Osteoblast (primary cell): ENCODE measurements around the gene CLEC16A. TPM values are rescaled to one million over a fixed set of nuclear protein-coding genes. Genes with fewer than 3 reads are reported as not detected.

Experiments
- DNase-seq: peaks from one replicate; pipeline ENCODE4 v3.0.0; 2011; ENCODE audit warnings: low spot score, mixed read lengths; ENCODE audit not compliant: insufficient read length; ENCODE audit errors: missing footprints
- H2AFZ ChIP-seq: 2 replicates; pipeline ENCODE4 v1.6.0; 2011; ENCODE audit warnings: mild to moderate bottlenecking, low read length
- H3K27ac ChIP-seq: 2 replicates; pipeline ENCODE4 v1.5.1; 2011; ENCODE audit warnings: mild to moderate bottlenecking, low read depth, low read length, moderate library complexity
- H3K27me3 ChIP-seq: 2 replicates; pipeline ENCODE4 v1.6.0; 2012; ENCODE audit warnings: mild to moderate bottlenecking, control low read depth, inconsistent platforms, low read length, moderate library complexity; ENCODE audit not compliant: insufficient read depth
- H3K36me3 ChIP-seq: 2 replicates; pipeline ENCODE4 v1.5.1; 2011; ENCODE audit warnings: mild to moderate bottlenecking, low read length, control low read depth, moderate library complexity; ENCODE audit not compliant: insufficient read depth
- H3K4me1 ChIP-seq: 2 replicates; pipeline ENCODE4 v1.5.1; 2011; ENCODE audit warnings: mild to moderate bottlenecking, low read length, control low read depth, moderate library complexity; ENCODE audit not compliant: insufficient read depth
- H3K4me2 ChIP-seq: 2 replicates; pipeline ENCODE4 v1.6.0; 2011; ENCODE audit warnings: mild to moderate bottlenecking, low read length; ENCODE audit not compliant: insufficient read depth
- H3K4me3 ChIP-seq: fragments of 200-600 bp; sonication (generic); 3 replicates; pipeline ENCODE4 v1.5.1; 2012; ENCODE audit warnings: mild to moderate bottlenecking, low read length, inconsistent platforms; ENCODE audit not compliant: insufficient read depth
- H3K79me2 ChIP-seq: 2 replicates; pipeline ENCODE4 v1.6.0; 2012; ENCODE audit warnings: mild to moderate bottlenecking, low read length, control low read depth, inconsistent platforms; ENCODE audit not compliant: insufficient read depth
- H3K9me3 ChIP-seq: 2 replicates; pipeline ENCODE4 v1.5.1; 2011; ENCODE audit warnings: low read depth, low read length, control low read depth
- H4K20me1 ChIP-seq: 2 replicates; pipeline ENCODE4 v1.6.0; 2012; ENCODE audit warnings: mild to moderate bottlenecking, low read length, control low read depth; ENCODE audit not compliant: insufficient read depth
- CTCF ChIP-seq: IDR thresholded peaks from 2 replicates; pipeline ENCODE4 v1.5.1; 2011; ENCODE audit warnings: mild to moderate bottlenecking, low read depth, low read length, moderate library complexity; ENCODE audit errors: extremely low read depth
- total RNA-seq: library from RNA; depleted of rRNA; stranded (reverse); fragments of >200 nt; gene quantifications from 2 replicates; pipeline ENCODE4 v1.2.3, GENCODE V29; 2012

Gene CLEC16A
- total RNA-seq, 1 donor = 25.7 TPM

- Histone ChIP-seq H4K20me1 (no peaks in the 10 kb centered on the region), H3K27me3 (no peaks in the 10 kb centered on the region), H3K4me2 (no peak overlapping the region), H3K4me1 (peaks cover 38% of the 10 kb centered on the region), H3K4me3 (no peak overlapping the region), H2AFZ (no peak overlapping the region), H3K27ac (peak overlapping the region; percentile 82), H3K79me2 (no peaks in the 10 kb centered on the region), H3K9me3 (no peaks in the 10 kb centered on the region), H3K36me3 (peaks cover 13% of the 10 kb centered on the region)
- DNase-seq = no peak
- TF ChIP-seq CTCF = no peak
These were observed 61.2 kb downstream of the CLEC16A start for GRCh38 chr16:11005611-11005975.

DNA sequence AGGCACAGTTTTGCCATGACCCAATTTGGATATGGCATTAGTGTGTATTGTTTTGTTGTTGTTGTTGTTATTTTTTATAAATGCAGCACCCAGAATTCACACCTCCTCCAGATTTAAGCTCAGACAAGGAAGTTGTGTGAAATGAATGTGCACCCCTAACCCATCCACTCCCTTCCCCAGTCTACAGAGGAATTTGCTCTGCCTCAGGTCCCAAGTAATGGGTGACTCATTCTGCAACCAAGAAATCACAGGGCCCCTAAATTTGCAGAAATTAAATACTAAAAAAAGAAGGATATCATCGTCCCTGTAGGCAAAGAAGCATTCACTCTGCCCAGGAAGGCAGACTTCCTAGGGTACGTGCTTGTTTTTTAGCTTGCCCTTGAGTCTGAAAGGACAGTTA is 62.3 kb downstream of the CLEC16A start:
- Histone ChIP-seq H3K79me2 (no peaks in the 10 kb centered on the region), H4K20me1 (no peaks in the 10 kb centered on the region), H2AFZ (no peak overlapping the region), H3K9me3 (no peaks in the 10 kb centered on the region), H3K4me3 (no peak overlapping the region), H3K27ac (peak overlapping the region; percentile 82), H3K4me2 (no peak overlapping the region), H3K36me3 (peaks cover 13% of the 10 kb centered on the region), H3K4me1 (peaks cover 38% of the 10 kb centered on the region), H3K27me3 (no peaks in the 10 kb centered on the region)
- DNase-seq = peak; percentile 87
- no peak for TF ChIP-seq CTCF

DNA sequence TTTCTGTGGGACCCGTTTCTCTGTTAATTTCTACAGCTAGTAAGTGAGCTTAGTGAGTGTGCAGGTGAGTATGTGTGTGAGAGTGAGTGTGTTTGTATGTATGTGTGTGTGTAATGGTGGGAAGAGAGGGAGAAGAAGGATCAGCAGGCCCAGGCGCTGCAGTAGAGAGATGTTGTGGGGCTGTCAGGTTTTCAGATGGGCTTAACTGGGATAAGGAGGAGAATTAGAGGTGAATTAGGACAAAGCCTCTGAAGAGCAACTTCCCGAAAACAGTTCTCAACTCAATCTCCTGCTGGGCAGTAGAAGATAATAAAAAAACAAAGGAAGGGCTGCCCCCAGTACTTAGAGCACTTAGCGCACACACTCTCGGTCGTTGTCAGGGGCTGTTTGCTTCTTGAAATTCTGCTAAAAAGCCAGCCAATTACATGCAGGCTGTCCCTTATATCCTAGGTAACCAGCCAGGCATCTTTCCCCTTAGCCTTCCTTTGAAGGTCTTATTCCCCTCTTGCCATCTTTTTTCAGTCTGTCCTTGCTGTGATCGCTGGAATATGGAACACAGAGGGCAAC is 63.4 kb downstream of the CLEC16A start:
- Histone ChIP-seq H2AFZ (no peak overlapping the region), H3K4me3 (no peak overlapping the region), H3K27me3 (no peaks in the 10 kb centered on the region), H3K9me3 (no peaks in the 10 kb centered on the region), H3K4me2 (no peak overlapping the region), H3K79me2 (no peaks in the 10 kb centered on the region), H4K20me1 (no peaks in the 10 kb centered on the region), H3K27ac (no peak overlapping the region), H3K4me1 (peaks cover 38% of the 10 kb centered on the region), H3K36me3 (peaks cover 13% of the 10 kb centered on the region)
- DNase-seq = peak; percentile 18
- TF ChIP-seq CTCF = no peak

- no peaks in the 10 kb centered on the region for H3K79me2 ChIP-seq
These were observed 64.8 kb downstream of the CLEC16A start for GRCh38 chr16:11009027-11009755.

More at GRCh38 chr16:11009027-11009755, 64.8 kb downstream of the CLEC16A start:
- Histone ChIP-seq H3K9me3 (no peaks in the 10 kb centered on the region), H4K20me1 (no peaks in the 10 kb centered on the region), H3K27ac (no peak overlapping the region), H3K36me3 (peaks cover 2% of the 10 kb centered on the region), H3K4me3 (no peak overlapping the region), H3K4me1 (peaks cover 32% of the 10 kb centered on the region), H2AFZ (no peak overlapping the region), H3K4me2 (no peak overlapping the region), H3K27me3 (no peaks in the 10 kb centered on the region)
- TF ChIP-seq CTCF = no peak
- DNase-seq = no peak
